ENCODE measurements around the gene MKRN2OS.

The MKRN2OS gene

GRCh38 chr3:12512534-12513118 lies 32.7 kb downstream of the MKRN2OS start:
- no peak for DNase-seq

GRCh38 chr3:12509466-12509865 lies 35.8 kb downstream of the MKRN2OS start:
- DNase-seq = no peak

- DNase-seq = no peak
Measured at GRCh38 chr3:12508291-12508700, 37.0 kb downstream of the MKRN2OS start.

GRCh38 chr3:12507591-12508281 lies 37.6 kb downstream of the MKRN2OS start:
- DNase-seq = no peak

- no peak for DNase-seq
Measured at GRCh38 chr3:12506201-12506709, 39.0 kb downstream of the MKRN2OS start.

GRCh38 chr3:12503126-12503957 lies 42.0 kb downstream of the MKRN2OS start:
- no peak for DNase-seq

- DNase-seq = no peak
Measured at GRCh38 chr3:12501360-12502020, 43.8 kb downstream of the MKRN2OS start.

GRCh38 chr3:12499474-12499873 lies 45.8 kb downstream of the MKRN2OS start:
- no peak for DNase-seq

GRCh38 chr3:12496453-12496761 lies 48.9 kb downstream of the MKRN2OS start:
- DNase-seq = no peak

- DNase-seq = no peak
Measured at GRCh38 chr3:12495749-12496452, 49.4 kb downstream of the MKRN2OS start.

GRCh38 chr3:12490547-12490946 lies 54.8 kb downstream of the MKRN2OS start:
- no peak for DNase-seq

GRCh38 chr3:12489832-12490231 lies 55.5 kb downstream of the MKRN2OS start:
- DNase-seq = no peak

All from NCI-H2081 treated with DMSO at 0.1 percent for 48 hours (cell line).